AG20443 (cell line): ENCODE results near the gene FAF1.
"Not testable (repeated sequence)": the region's sequence is repeated elsewhere in the genome, so short reads cannot be mapped to it uniquely, and the experiment has no call there.

ENCODE experiments used
- DNase-seq: peaks from one replicate; pipeline ENCODE4 v3.0.0; 2012; ENCODE audit warnings: low spot score, mixed read lengths

Gene FAF1

GRCh38 chr1:50910356-50910755 lies 49.7 kb downstream of the FAF1 start:
- not testable (repeated sequence) for DNase-seq

GRCh38 chr1:50907610-50908009 lies 52.5 kb downstream of the FAF1 start:
- DNase-seq, result not testable (repeated sequence)

DNA sequence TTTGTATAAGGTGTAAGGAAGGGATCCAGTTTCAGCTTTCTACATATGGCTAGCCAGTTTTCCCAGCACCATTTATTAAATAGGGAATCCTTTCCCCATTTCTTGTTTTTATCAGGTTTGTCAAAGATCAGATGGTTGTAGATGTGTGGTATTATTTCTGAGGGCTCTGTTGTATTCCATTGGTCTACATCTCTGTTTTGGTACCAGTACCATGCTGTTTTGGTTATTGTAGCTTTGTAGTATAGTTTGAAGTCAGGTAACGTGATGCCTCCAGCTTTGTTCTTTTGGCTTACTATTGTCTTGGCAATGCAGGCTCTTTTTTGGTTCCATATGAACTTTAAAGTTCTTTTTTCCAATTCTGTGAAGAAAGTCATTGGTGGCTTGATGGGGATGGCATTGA lies 54.0 kb downstream of the FAF1 start:
- not testable (repeated sequence) for DNase-seq

GRCh38 chr1:50902419-50902818 lies 57.6 kb downstream of the FAF1 start:
- DNase-seq, result no peak

DNA sequence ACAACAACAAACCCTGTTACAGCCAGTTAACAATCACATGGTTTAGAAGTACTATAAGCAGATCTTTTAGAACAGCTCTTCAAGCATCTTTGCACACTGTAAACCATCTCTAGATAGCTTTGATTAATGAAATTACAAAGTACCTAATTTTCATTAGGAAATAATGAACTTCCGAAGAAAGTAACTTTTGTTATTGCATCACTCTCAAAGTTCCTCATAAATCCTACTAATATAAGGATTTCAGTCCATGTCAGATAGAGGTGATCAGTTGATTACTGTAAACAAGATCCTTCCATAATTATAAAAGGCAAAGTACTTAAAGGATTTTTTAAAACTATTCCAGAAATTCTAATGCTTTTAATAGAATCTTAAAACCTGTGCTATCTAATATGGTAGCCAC lies 58.2 kb downstream of the FAF1 start:
- DNase-seq, result no peak

- DNase-seq, result no peak
Observed at GRCh38 chr1:50898773-50899172, 61.3 kb downstream of the FAF1 start.

GRCh38 chr1:50894340-50894739 lies 65.7 kb downstream of the FAF1 start:
- DNase-seq, result no peak

DNA sequence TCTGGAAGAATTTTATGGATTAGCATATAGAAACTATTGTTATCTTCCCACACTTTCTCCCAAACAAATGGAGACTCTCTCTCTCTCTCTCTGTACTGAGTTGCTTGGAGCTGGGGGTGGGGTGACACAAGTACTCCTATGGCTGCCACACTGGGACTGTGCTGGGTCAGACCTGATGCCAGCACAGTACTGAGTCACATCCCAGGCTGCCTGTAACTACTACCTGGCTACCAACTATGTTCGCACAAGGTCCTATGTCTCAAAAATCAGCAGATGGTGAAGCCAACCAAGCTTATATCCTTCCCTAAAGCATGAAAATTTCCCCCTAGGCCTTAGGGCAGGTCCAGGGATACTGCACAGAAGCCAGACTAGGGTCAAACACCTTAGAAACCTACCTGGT lies 66.6 kb downstream of the FAF1 start:
- no peak for DNase-seq

DNA sequence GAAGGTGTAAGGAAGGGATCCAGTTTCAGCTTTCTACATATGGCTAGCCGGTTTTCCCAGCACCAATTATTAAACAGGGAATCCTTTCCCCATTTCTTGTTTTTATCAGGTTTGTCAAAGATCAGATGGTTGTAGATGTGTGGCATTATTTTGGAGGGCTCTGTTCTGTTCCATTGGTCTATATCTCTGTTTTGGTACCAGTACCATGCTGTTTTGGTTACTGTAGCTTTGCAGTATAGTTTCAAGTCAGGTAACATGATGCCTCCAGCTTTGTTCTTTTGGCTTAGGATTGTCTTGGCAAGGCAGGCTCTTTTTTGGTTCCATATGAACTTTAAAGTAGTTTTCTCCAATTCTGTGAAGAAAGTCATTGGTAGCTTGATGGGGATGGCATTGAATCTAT lies 72.5 kb downstream of the FAF1 start:
- not testable (repeated sequence) for DNase-seq

GRCh38 chr1:50880373-50880772 lies 79.7 kb downstream of the FAF1 start:
- no peak for DNase-seq

DNA sequence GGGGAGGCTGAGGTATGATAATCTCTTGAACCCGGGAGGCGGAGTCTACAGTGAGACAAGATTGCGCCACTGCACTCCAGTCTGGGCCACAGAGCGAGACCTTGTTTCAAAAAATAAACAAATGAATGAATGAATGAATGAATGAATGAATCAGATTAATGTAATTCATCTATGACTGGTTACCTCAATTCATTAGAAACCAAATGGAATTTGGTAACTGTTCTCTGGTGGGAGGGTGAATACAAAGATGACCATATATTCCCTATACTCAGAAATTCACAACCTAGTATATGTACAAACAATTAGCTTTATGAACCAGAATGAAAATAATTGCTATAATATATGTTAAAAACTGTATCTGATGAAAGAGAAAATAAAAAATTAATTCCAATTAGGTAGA lies 80.9 kb downstream of the FAF1 start:
- no peak for DNase-seq

DNA sequence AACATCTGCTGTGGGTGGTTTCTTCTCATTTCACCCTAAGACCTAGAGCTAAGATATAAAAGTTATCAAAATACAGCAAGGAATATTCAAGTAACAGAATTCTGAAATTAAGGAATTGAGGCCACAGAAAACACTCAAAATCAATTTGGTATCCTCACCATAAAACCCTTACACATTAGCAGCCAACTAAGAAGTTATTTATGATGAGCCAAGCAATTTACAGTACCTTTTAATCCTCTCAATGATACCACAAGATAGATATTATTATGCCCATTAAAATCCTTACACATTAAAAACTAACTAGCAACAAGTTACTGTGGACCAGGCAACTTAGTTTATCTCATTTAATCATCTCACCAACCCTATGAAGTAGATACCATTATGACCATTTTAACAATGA lies 81.6 kb downstream of the FAF1 start:
- DNase-seq, result no peak

GRCh38 chr1:50877641-50878040 lies 82.4 kb downstream of the FAF1 start:
- DNase-seq, result no peak

- peak; percentile 14 for DNase-seq
Observed at GRCh38 chr1:50873458-50874187, 86.4 kb downstream of the FAF1 start.

GRCh38 chr1:50864845-50865244 lies 95.2 kb downstream of the FAF1 start:
- not testable (repeated sequence) for DNase-seq

DNA sequence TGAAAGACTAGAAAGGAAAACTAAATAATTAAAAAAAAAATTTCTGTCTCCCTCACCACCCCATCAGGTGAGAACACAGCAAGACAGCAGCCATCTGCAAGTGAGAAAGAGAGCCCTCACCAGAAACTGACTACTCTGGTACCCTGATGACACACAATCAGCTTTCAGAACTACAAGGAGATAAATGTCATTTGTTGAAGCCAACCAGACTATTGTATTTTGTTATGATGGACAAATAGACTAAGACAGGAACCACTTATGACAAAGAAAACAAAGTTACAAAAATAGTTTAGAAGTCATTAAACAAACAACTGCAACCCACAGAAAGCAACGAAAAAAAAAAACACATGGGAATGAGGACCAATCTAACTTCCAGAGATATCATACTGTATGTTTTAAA lies 98.3 kb downstream of the FAF1 start:
- no peak for DNase-seq

DNA sequence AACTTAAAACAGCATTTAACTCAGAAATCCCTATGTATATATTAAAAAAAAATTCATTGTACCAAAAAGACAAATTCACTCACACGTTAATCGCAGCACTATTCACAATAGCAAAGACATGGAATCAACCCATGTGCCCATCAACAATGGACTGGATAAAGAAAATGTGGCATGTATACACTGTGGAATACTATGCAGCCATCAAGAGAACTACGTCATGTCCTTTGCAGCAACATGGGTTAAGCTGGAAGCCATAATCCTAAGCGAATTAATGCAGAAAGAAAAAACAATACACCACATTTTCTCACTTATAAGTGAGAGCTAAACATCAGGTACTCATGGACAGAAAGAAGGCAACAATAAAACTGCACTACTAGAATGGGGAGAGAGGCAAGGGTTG lies 99.4 kb downstream of the FAF1 start:
- DNase-seq, result no peak

GRCh38 chr1:50860256-50860655 lies 99.8 kb downstream of the FAF1 start:
- DNase-seq, result no peak

DNA sequence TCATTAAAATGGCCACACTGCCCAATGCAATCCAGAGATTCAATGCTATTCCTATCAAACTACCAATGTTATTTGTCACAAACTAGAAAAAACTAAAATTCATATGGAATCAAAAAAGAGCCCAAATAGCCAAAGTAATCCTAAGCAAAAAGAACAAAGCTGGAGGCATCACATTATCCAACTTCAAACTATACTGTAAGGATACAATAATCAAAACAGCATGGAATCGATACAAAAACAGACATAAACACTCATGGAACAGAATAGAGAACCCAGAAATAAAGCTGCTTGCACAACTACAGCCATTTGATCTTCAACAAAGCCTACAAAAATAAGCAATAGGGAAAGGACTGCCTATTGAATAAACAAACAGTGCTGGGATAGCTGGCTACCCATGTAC lies 100.4 kb downstream of the FAF1 start:
- no peak for DNase-seq

- no peak for DNase-seq
Observed at GRCh38 chr1:50858761-50859160, 101.3 kb downstream of the FAF1 start.

- DNase-seq, result no peak
Observed at GRCh38 chr1:50857702-50858101, 102.4 kb downstream of the FAF1 start.

DNA sequence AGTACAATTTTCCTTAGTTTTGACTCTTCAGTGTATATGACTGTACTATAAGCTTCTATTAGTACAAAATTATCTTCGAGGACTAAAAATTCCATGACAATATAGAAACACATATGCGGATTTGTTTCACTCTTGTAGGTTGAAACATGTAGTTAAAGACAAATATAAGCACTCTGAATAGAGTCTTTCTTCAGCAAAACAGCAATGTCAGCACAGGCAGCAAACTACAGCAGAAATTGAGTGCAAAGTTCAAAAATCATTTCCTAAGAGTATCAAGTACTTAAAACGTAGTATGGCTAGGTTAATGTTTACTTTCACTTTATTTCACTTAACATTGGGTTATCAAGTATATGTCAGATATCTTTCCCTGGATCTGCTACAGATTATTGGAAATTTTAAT lies 106.7 kb downstream of the FAF1 start:
- no peak for DNase-seq

- no peak for DNase-seq
Observed at GRCh38 chr1:50852889-50853288, 107.2 kb downstream of the FAF1 start.

GRCh38 chr1:50851466-50851865 lies 108.6 kb downstream of the FAF1 start:
- DNase-seq, result no peak
